Subcutaneous adipose tissue (tissue), 4 donors: ENCODE results near the gene BHLHE23. TPM values are rescaled to one million over a fixed set of nuclear protein-coding genes. Genes with fewer than 3 reads are reported as not detected.

ENCODE experiments used
- total RNA-seq, 4 donors: library from RNA; depleted of rRNA; stranded (reverse); fragments of >200 nt; gene quantifications; one replicate each; pipeline ENCODE4 v1.1.0, GENCODE V29; 2016
- TF ChIP-seq, protein P1 (sequence below): fragments of 450-650 bp; IDR thresholded peaks from one replicate; pipeline ENCODE4 v1.5.1; 2016; ENCODE audit warnings: low read depth, mild to moderate bottlenecking, control low read depth, antibody characterized with exemption, moderate library complexity

BHLHE23 gene
- total RNA-seq, 4 donors from 2014 or later, result not detected

GRCh38 chr20:63051911-63052310 is 45.1 kb upstream of the BHLHE23 start:
- TF ChIP-seq, protein P1, sequence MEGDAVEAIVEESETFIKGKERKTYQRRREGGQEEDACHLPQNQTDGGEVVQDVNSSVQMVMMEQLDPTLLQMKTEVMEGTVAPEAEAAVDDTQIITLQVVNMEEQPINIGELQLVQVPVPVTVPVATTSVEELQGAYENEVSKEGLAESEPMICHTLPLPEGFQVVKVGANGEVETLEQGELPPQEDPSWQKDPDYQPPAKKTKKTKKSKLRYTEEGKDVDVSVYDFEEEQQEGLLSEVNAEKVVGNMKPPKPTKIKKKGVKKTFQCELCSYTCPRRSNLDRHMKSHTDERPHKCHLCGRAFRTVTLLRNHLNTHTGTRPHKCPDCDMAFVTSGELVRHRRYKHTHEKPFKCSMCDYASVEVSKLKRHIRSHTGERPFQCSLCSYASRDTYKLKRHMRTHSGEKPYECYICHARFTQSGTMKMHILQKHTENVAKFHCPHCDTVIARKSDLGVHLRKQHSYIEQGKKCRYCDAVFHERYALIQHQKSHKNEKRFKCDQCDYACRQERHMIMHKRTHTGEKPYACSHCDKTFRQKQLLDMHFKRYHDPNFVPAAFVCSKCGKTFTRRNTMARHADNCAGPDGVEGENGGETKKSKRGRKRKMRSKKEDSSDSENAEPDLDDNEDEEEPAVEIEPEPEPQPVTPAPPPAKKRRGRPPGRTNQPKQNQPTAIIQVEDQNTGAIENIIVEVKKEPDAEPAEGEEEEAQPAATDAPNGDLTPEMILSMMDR, result no peak

DNA sequence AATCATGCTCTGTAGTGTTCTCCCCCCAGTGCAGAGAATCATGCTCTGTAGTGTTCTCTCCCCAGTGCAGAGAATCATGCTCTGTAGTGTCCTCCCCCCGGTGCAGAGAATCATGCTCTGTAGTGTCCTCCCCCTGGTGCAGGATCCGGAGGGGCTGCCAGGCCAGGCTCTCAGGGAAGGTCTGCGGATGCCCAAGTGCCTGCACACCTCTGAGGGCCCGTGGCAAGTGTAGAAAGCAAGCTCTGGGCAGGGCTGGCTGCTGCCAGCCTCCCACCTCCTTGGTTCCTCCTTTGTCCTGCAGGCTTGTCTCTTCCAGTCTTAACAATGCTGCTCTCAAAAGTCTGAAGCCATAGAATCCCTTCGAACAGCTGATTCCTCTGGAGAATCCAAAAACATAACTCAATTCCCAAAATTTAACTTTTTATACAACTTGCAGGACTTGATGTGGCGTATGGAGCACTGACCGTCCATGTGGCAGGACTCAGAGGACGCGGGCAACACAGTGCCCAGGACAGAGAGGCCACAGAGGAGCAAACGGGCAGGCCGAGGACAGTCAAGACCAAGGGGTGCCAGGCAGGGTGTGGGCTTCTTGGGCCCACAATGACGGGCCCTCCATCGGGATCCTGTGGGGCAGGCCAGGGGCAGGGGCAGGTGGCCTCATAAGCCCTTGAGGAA is 44.6 kb upstream of the BHLHE23 start:
- TF ChIP-seq, protein P1, result no peak

- TF ChIP-seq, protein P1, result no peak
Observed at GRCh38 chr20:63050406-63050805, 43.6 kb upstream of the BHLHE23 start.

GRCh38 chr20:63049561-63050221 is 42.9 kb upstream of the BHLHE23 start:
- TF ChIP-seq, protein P1, result no peak

DNA sequence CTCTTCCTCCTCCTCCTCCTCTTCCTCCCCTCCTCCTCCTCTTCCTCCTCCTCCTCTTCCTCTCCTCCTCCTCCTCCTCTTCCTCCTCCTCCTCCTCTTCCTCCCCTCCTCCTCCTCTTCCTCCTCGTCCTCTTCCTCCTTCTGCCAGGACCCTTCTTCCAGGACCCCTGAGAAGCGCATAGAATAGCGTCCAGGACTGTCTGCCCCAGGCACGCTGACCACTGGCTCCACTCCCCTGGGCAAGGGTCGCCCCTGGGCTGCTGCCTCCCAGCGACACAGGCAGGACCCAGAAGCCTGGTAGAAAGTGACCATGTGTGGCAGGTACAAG is 42.4 kb upstream of the BHLHE23 start:
- TF ChIP-seq, protein P1, result no peak

GRCh38 chr20:63048516-63049190 is 41.9 kb upstream of the BHLHE23 start:
- TF ChIP-seq, protein P1, result no peak

DNA sequence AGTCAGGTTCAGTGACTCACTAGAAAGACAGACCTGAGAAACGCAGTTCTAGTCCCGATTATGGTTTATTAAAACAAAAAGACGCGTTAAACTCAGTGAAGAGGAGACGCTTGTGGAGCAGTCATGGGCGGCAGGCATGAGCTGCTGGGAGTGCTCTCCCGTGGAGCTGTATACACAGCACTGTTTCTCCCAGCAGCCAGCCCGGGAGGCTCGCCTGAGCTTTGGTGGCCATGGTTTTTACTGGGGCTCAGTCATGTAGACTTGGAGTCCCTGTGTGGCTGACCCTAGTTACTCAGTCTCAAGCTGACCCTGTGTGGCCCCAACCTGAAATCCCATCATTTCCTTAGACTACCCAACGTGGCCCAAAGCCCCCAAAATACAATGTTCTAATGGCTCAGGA is 41.2 kb upstream of the BHLHE23 start:
- TF ChIP-seq, protein P1, result no peak
